Measurements from ENCODE around the gene LMTK3.

LMTK3 gene

GRCh38 chr19:48452289-48453190 lies 59.1 kb downstream of the LMTK3 start:
- DNase-seq (ENCODE audit: low read depth in 2 of 2, low spot score in 1 of 2), result no peak

GRCh38 chr19:48451624-48452023 lies 60.0 kb downstream of the LMTK3 start:
- no peak for DNase-seq (ENCODE audit: low read depth in 2 of 2, low spot score in 1 of 2)

GRCh38 chr19:48450863-48451262 lies 60.8 kb downstream of the LMTK3 start:
- DNase-seq (ENCODE audit: low read depth in 2 of 2, low spot score in 1 of 2), result no peak

- no peak for DNase-seq (ENCODE audit: low read depth in 2 of 2, low spot score in 1 of 2)
Observed at GRCh38 chr19:48450441-48450840, 61.2 kb downstream of the LMTK3 start.

GRCh38 chr19:48448563-48448962 lies 63.1 kb downstream of the LMTK3 start:
- no peak for DNase-seq (ENCODE audit: low read depth in 2 of 2, low spot score in 1 of 2)

- no peak for DNase-seq (ENCODE audit: low read depth in 2 of 2, low spot score in 1 of 2)
Observed at GRCh38 chr19:48446579-48446978, 65.1 kb downstream of the LMTK3 start.

GRCh38 chr19:48445606-48446481 lies 65.8 kb downstream of the LMTK3 start, which contains the start of gene GRWD1:
Gene GRWD1, plus strand, starts transcription at chr19:48445983. Its CDS starts 23 bp downstream, at chr19:48446006.
- peak; percentile 67 to 88 for DNase-seq (ENCODE audit: low read depth in 2 of 2, low spot score in 1 of 2)

GRCh38 chr19:48445256-48445605 lies 66.4 kb downstream of the LMTK3 start:
- no peak for DNase-seq (ENCODE audit: low read depth in 2 of 2, low spot score in 1 of 2)

GRCh38 chr19:48444936-48445200 lies 66.8 kb downstream of the LMTK3 start:
- no peak for DNase-seq (ENCODE audit: low read depth in 2 of 2, low spot score in 1 of 2)

- no peak for DNase-seq (ENCODE audit: low read depth in 2 of 2, low spot score in 1 of 2)
Observed at GRCh38 chr19:48444129-48444935, 67.3 kb downstream of the LMTK3 start.

- DNase-seq (ENCODE audit: low read depth in 2 of 2, low spot score in 1 of 2), result no peak
Observed at GRCh38 chr19:48443731-48444128, 67.9 kb downstream of the LMTK3 start.

GRCh38 chr19:48443256-48443655 lies 68.4 kb downstream of the LMTK3 start:
- DNase-seq (ENCODE audit: low read depth in 2 of 2, low spot score in 1 of 2), result no peak

- DNase-seq (ENCODE audit: low read depth in 2 of 2, low spot score in 1 of 2), result no peak
Observed at GRCh38 chr19:48442116-48443035, 69.3 kb downstream of the LMTK3 start.

- DNase-seq (ENCODE audit: low read depth in 2 of 2, low spot score in 1 of 2), result no peak
Observed at GRCh38 chr19:48441360-48442050, 70.1 kb downstream of the LMTK3 start.

- no peak for DNase-seq (ENCODE audit: low read depth in 2 of 2, low spot score in 1 of 2)
Observed at GRCh38 chr19:48436586-48436985, 75.0 kb downstream of the LMTK3 start.
